Measurements from ENCODE around the gene TLCD3A. TPM values are rescaled to one million over a fixed set of nuclear protein-coding genes. Genes with fewer than 3 reads are reported as not detected.

The TLCD3A gene
- total RNA-seq (15.4 and 16.4 TPM in 2 replicates), polyA plus RNA-seq (20.3 and 27.0 TPM in 2 replicates)

- no peaks in the 10 kb centered on the region for H3K36me3 ChIP-seq
- peaks cover 8% of the 10 kb centered on the region for H3K4me1 ChIP-seq (ENCODE audit: low read depth)
- no peaks in the 10 kb centered on the region for H3K9me3 ChIP-seq (ENCODE audit: low read depth)
- H3K27ac ChIP-seq: peak within 1 kb of the TSS; percentile 81
- peak; percentile 77 to 81 for DNase-seq (ENCODE audit: low read depth in 1 of 2, low spot score in 1 of 2)
- no peaks in the 10 kb centered on the region for H3K27me3 ChIP-seq
- H3K4me3 ChIP-seq: peak within 1 kb of the TSS; percentile 96
- TF ChIP-seq CTCF (IDR thresholded peaks at IDR 0.05; ENCODE audit: low read depth, low read length): no peak
Measured at GRCh38 chr17:732067-732901, at the start of gene TLCD3A. Gene TLCD3A (plus strand): TSS chr17:732596. CDS start chr17:732648, 52 bp downstream.

DNA sequence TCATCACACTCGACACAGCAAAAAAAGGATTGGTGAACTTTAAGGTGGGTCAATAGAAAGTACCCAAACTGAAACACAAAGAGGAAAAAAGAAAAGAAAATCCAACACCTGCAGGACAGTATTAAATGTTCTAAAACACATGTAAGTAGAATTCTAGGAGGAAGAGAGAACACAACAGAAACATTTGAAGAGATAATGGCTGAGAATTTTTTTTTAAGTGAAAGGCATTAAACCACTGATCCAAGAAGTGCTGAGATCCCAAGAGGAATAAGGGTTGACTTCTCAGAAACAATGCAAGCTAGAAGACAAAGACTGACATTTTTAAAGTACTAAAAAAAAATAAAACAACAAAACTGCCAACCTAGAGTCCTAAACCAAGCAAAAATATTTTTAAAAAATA, 49.4 kb upstream of the TLCD3A start:
- no peak overlapping the region for H3K27ac ChIP-seq
- H3K4me3 ChIP-seq: no peak overlapping the region
- H3K27me3 ChIP-seq: no peaks in the 10 kb centered on the region
- DNase-seq (ENCODE audit: low read depth in 1 of 2, low spot score in 1 of 2): no peak
- H3K36me3 ChIP-seq: no peaks in the 10 kb centered on the region
- H3K9me3 ChIP-seq (ENCODE audit: low read depth): no peaks in the 10 kb centered on the region
- H3K4me1 ChIP-seq (ENCODE audit: low read depth): peaks cover 8% of the 10 kb centered on the region
- no peak for TF ChIP-seq CTCF (IDR thresholded peaks at IDR 0.05; ENCODE audit: low read depth, low read length)

DNA sequence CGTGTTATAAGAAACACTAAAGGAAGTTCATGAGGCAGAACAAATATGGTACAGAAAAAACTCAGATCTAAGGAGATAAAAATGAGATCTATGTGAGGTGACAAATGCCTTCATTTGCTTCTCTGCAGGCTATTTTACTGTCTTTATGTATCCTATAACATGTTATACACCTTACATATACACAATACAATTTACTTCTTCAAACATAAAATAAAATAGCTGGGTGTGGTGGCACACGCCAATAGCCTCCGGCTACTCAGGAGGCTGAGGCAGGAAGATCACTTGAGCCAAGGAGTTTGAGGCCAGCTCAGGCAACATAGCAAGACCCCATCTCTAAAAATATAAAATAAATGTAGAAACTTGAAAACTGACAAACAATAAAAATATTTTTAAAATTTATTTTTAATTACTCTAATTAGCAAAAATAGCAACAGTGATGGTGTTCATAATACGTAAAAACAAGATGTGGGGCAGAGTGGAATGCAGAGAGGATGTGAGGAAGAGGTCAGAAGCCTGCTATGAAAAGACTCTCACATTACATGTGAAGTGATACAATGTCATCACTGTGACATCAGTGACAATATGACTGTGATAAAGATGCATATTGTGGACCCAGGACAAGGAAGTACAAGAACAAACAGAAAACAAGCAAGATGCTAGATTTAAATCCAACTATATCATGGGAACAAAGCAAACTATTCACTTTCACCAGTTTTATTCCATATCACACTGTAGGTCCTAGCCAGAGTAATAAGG, 48.7 kb upstream of the TLCD3A start:
- Histone ChIP-seq H3K4me3 (no peak overlapping the region), H3K27ac (no peak overlapping the region), H3K9me3 (ENCODE audit: low read depth) (no peaks in the 10 kb centered on the region), H3K36me3 (no peaks in the 10 kb centered on the region), H3K27me3 (no peaks in the 10 kb centered on the region), H3K4me1 (ENCODE audit: low read depth) (peaks cover 8% of the 10 kb centered on the region)
- TF ChIP-seq CTCF (IDR thresholded peaks at IDR 0.05; ENCODE audit: low read depth, low read length): no peak
- no peak for DNase-seq (ENCODE audit: low read depth in 1 of 2, low spot score in 1 of 2)

DNA sequence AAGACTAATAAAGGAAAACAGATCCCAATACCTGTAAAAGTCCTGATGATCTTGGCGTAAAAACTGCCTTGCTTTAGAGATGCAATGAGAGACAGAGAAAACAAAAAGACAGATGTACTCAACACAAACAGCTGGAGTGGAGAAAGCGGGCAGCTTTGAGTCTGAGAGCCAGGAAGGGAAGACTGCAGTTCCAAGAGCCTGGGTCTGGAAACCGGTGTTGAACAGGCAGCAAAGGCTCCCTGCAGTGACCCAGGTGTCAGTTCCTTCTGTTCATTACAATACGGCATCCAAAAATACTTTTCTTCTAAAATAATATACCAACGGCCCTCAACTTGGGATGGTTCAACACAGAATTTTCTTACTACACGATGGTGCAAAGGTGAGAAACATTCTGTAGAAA, 47.4 kb upstream of the TLCD3A start:
- Histone ChIP-seq H3K9me3 (ENCODE audit: low read depth) (no peaks in the 10 kb centered on the region), H3K36me3 (peaks cover 3% of the 10 kb centered on the region), H3K27ac (no peak overlapping the region), H3K27me3 (no peaks in the 10 kb centered on the region), H3K4me1 (ENCODE audit: low read depth) (peaks cover 8% of the 10 kb centered on the region), H3K4me3 (no peak overlapping the region)
- DNase-seq (ENCODE audit: low read depth in 1 of 2, low spot score in 1 of 2): no peak
- TF ChIP-seq CTCF (IDR thresholded peaks at IDR 0.05; ENCODE audit: low read depth, low read length): no peak

- peak in 1 of 2 donors; percentile 59 for DNase-seq (ENCODE audit: low read depth in 1 of 2, low spot score in 1 of 2)
- no peak overlapping the region for H3K27ac ChIP-seq
- TF ChIP-seq CTCF (IDR thresholded peaks at IDR 0.05; ENCODE audit: low read depth, low read length): peak; percentile 42
- H3K4me3 ChIP-seq: no peak overlapping the region
- peaks cover 6% of the 10 kb centered on the region for H3K36me3 ChIP-seq
- H3K9me3 ChIP-seq (ENCODE audit: low read depth): no peaks in the 10 kb centered on the region
- H3K4me1 ChIP-seq (ENCODE audit: low read depth): no peaks in the 10 kb centered on the region
- H3K27me3 ChIP-seq: no peaks in the 10 kb centered on the region
Measured at GRCh38 chr17:688100-688989, 44.1 kb upstream of the TLCD3A start.

All from cardiac muscle cell (in vitro differentiated cells and primary cell).